ENCODE results near the gene RARRES2. TPM values are rescaled to one million over a fixed set of nuclear protein-coding genes. Genes with fewer than 3 reads are reported as not detected.
"Not testable (repeated sequence)": the region's sequence is repeated elsewhere in the genome, so short reads cannot be mapped to it uniquely, and the experiment has no call there.

RARRES2 gene
- total RNA-seq, 5 donors from 2014 or later (not counting 1 experiment from before 2014, with no cell fraction given), result 2.7 to 3.2 (median 2.7) TPM; not detected in 2

- Mint-ChIP-seq H3K4me3 (no peak overlapping the region), H3K27me3 (no peaks in the 10 kb centered on the region), H3K9me3 (no peaks in the 10 kb centered on the region), H3K4me1 (peaks cover 0 to 14% (median 0%) of the 10 kb centered on the region in 3 donors), H3K27ac (no peak overlapping the region), H3K36me3 (no peaks in the 10 kb centered on the region)
- no peaks in the 10 kb centered on the region for H3K36me3 ChIP-seq (ENCODE audit: control insufficient read depth in 2 of 2, extremely low read depth in 1 of 2, insufficient read depth in 1 of 2, low read length in 1 of 2)
- CTCF ChIA-PET, result no interaction called here
- no peak overlapping the region for H3K27ac ChIP-seq (ENCODE audit: low read length)
- no peaks in the 10 kb centered on the region for H3K9me3 ChIP-seq
- H3K27me3 ChIP-seq (replicated peaks in 1 of 2; ENCODE audit: control insufficient read depth in 2 of 2, extremely low read depth in 1 of 2, insufficient read depth in 2 of 2, low read length in 1 of 2), result no peaks in the 10 kb centered on the region
- ATAC-seq (replicated peaks in 1 of 4) (no peak), DNase-seq (no peak)
- no peak overlapping the region for H3K4me3 ChIP-seq (ENCODE audit: control insufficient read depth in 1 of 2, extremely low read depth in 1 of 2, low read length in 1 of 2)
- POLR2A ChIA-PET, result no interaction called here
- no peaks in the 10 kb centered on the region for H3K4me1 ChIP-seq (ENCODE audit: control insufficient read depth in 1 of 2, extremely low read depth in 1 of 2, insufficient read depth in 2 of 2, low read length in 2 of 2)
- WGBS (ENCODE audit: insufficient coverage), result 78% methylated on average over 1 of the region's 3 CpGs
These were observed 34.3 kb downstream of the RARRES2 start for GRCh38 chr7:150307129-150307528.

- H3K9me3 Mint-ChIP-seq; H3K27ac ChIP-seq (ENCODE audit: low read length); H3K36me3 ChIP-seq (ENCODE audit: control insufficient read depth in 2 of 2, extremely low read depth in 1 of 2, insufficient read depth in 1 of 2, low read length in 1 of 2); ATAC-seq (replicated peaks in 1 of 4); H3K4me1 ChIP-seq (ENCODE audit: control insufficient read depth in 1 of 2, extremely low read depth in 1 of 2, insufficient read depth in 2 of 2, low read length in 2 of 2); H3K9me3 ChIP-seq; H3K27me3 ChIP-seq (replicated peaks in 1 of 2; ENCODE audit: control insufficient read depth in 2 of 2, extremely low read depth in 1 of 2, insufficient read depth in 2 of 2, low read length in 1 of 2); POLR2A ChIA-PET; H3K36me3 Mint-ChIP-seq; CTCF ChIA-PET; H3K4me3 ChIP-seq (ENCODE audit: control insufficient read depth in 1 of 2, extremely low read depth in 1 of 2, low read length in 1 of 2); DNase-seq; H3K27ac Mint-ChIP-seq; H3K4me3 Mint-ChIP-seq; H3K27me3 Mint-ChIP-seq: not testable (repeated sequence)
- no CpG with 5 or more reads among the region's 5 CpGs for WGBS (ENCODE audit: insufficient coverage)
- H3K4me1 Mint-ChIP-seq, result peaks cover 0 to 14% (median 0%) of the 10 kb centered on the region in 3 donors
These were observed 35.1 kb downstream of the RARRES2 start for GRCh38 chr7:150306377-150306776.

GRCh38 chr7:150305903-150306284 is 35.5 kb downstream of the RARRES2 start:
- H3K9me3 Mint-ChIP-seq; H3K36me3 ChIP-seq (ENCODE audit: control insufficient read depth in 2 of 2, extremely low read depth in 1 of 2, insufficient read depth in 1 of 2, low read length in 1 of 2); H3K4me3 ChIP-seq (ENCODE audit: control insufficient read depth in 1 of 2, extremely low read depth in 1 of 2, low read length in 1 of 2); H3K27ac Mint-ChIP-seq; H3K27me3 ChIP-seq (replicated peaks in 1 of 2; ENCODE audit: control insufficient read depth in 2 of 2, extremely low read depth in 1 of 2, insufficient read depth in 2 of 2, low read length in 1 of 2); H3K9me3 ChIP-seq; POLR2A ChIA-PET; H3K27me3 Mint-ChIP-seq; DNase-seq; H3K4me3 Mint-ChIP-seq; ATAC-seq (replicated peaks in 1 of 4); H3K27ac ChIP-seq (ENCODE audit: low read length); CTCF ChIA-PET; H3K4me1 ChIP-seq (ENCODE audit: control insufficient read depth in 1 of 2, extremely low read depth in 1 of 2, insufficient read depth in 2 of 2, low read length in 2 of 2); H3K36me3 Mint-ChIP-seq: not testable (repeated sequence)
- H3K4me1 Mint-ChIP-seq, result peaks cover 0 to 14% (median 0%) of the 10 kb centered on the region in 3 donors
- no CpG with 5 or more reads among the region's 2 CpGs for WGBS (ENCODE audit: insufficient coverage)

- not testable (repeated sequence) for H3K27me3 ChIP-seq (replicated peaks in 1 of 2; ENCODE audit: control insufficient read depth in 2 of 2, extremely low read depth in 1 of 2, insufficient read depth in 2 of 2, low read length in 1 of 2); H3K4me3 ChIP-seq (ENCODE audit: control insufficient read depth in 1 of 2, extremely low read depth in 1 of 2, low read length in 1 of 2); DNase-seq
These were observed 36.0 kb downstream of the RARRES2 start for GRCh38 chr7:150305259-150305902.

GRCh38 chr7:150304499-150305258 is 36.8 kb downstream of the RARRES2 start:
- POLR2A ChIA-PET; H3K9me3 ChIP-seq; H3K27me3 Mint-ChIP-seq; ATAC-seq (replicated peaks in 1 of 4); H3K36me3 ChIP-seq (ENCODE audit: control insufficient read depth in 2 of 2, extremely low read depth in 1 of 2, insufficient read depth in 1 of 2, low read length in 1 of 2); DNase-seq; H3K27ac ChIP-seq (ENCODE audit: low read length); H3K27ac Mint-ChIP-seq; H3K4me1 ChIP-seq (ENCODE audit: control insufficient read depth in 1 of 2, extremely low read depth in 1 of 2, insufficient read depth in 2 of 2, low read length in 2 of 2); H3K27me3 ChIP-seq (replicated peaks in 1 of 2; ENCODE audit: control insufficient read depth in 2 of 2, extremely low read depth in 1 of 2, insufficient read depth in 2 of 2, low read length in 1 of 2); H3K36me3 Mint-ChIP-seq; H3K4me3 ChIP-seq (ENCODE audit: control insufficient read depth in 1 of 2, extremely low read depth in 1 of 2, low read length in 1 of 2); H3K9me3 Mint-ChIP-seq; H3K4me3 Mint-ChIP-seq; CTCF ChIA-PET: not testable (repeated sequence)
- H3K4me1 Mint-ChIP-seq, result peaks cover 0 to 14% (median 0%) of the 10 kb centered on the region in 3 donors
- WGBS (ENCODE audit: insufficient coverage), result no CpG with 5 or more reads among the region's 8 CpGs

More at GRCh38 chr7:150305259-150305902, 36.0 kb downstream of the RARRES2 start:
- H3K27me3 Mint-ChIP-seq; H3K9me3 Mint-ChIP-seq; H3K4me1 ChIP-seq (ENCODE audit: control insufficient read depth in 1 of 2, extremely low read depth in 1 of 2, insufficient read depth in 2 of 2, low read length in 2 of 2); H3K9me3 ChIP-seq; H3K27ac ChIP-seq (ENCODE audit: low read length); H3K27ac Mint-ChIP-seq; H3K36me3 ChIP-seq (ENCODE audit: control insufficient read depth in 2 of 2, extremely low read depth in 1 of 2, insufficient read depth in 1 of 2, low read length in 1 of 2); CTCF ChIA-PET; ATAC-seq (replicated peaks in 1 of 4); POLR2A ChIA-PET; H3K36me3 Mint-ChIP-seq; H3K4me3 Mint-ChIP-seq: not testable (repeated sequence)
- peaks cover 0 to 14% (median 0%) of the 10 kb centered on the region in 3 donors for H3K4me1 Mint-ChIP-seq
- 84% methylated on average over 3 of the region's 11 CpGs for WGBS (ENCODE audit: insufficient coverage)

GRCh38 chr7:150302908-150303310 is 38.5 kb downstream of the RARRES2 start:
- H3K36me3 Mint-ChIP-seq; CTCF ChIA-PET; H3K27me3 Mint-ChIP-seq; H3K4me1 ChIP-seq (ENCODE audit: control insufficient read depth in 1 of 2, extremely low read depth in 1 of 2, insufficient read depth in 2 of 2, low read length in 2 of 2); H3K9me3 ChIP-seq; ATAC-seq (replicated peaks in 1 of 4); H3K9me3 Mint-ChIP-seq; H3K27ac ChIP-seq (ENCODE audit: low read length); H3K36me3 ChIP-seq (ENCODE audit: control insufficient read depth in 2 of 2, extremely low read depth in 1 of 2, insufficient read depth in 1 of 2, low read length in 1 of 2); H3K27ac Mint-ChIP-seq; H3K4me1 Mint-ChIP-seq; H3K27me3 ChIP-seq (replicated peaks in 1 of 2; ENCODE audit: control insufficient read depth in 2 of 2, extremely low read depth in 1 of 2, insufficient read depth in 2 of 2, low read length in 1 of 2); DNase-seq; H3K4me3 ChIP-seq (ENCODE audit: control insufficient read depth in 1 of 2, extremely low read depth in 1 of 2, low read length in 1 of 2); POLR2A ChIA-PET; H3K4me3 Mint-ChIP-seq: not testable (repeated sequence)
- no CpG with 5 or more reads among the region's 1 CpG for WGBS (ENCODE audit: insufficient coverage)
